WTC11 (cell line): ENCODE measurements around the gene IDH3B. TPM values are rescaled to one million over a fixed set of nuclear protein-coding genes. Genes with fewer than 3 reads are reported as not detected.

Experiments
- ATAC-seq: fragments of 200-7000 bp; cut with Tn5 transposase; 2 replicates; pipeline ENCODE4 v1.10.0; 2021; ENCODE audit warnings: mild to moderate bottlenecking, moderate library complexity
- CTCF ChIA-PET: fragments of 300-600 bp; sonication (Branson Sonifier 250); formaldehyde crosslinking; loops from one replicate; lab custom pipeline; 2021; ENCODE audit warnings: antibody characterized with exemption; lab: Charles Lee
- POLR2A ChIA-PET: fragments of 350-600 bp; sonication (Branson Sonifier 250); formaldehyde crosslinking; loops from one replicate; lab custom pipeline; 2021; ENCODE audit warnings: antibody characterized with exemption; lab: Charles Lee
- DNase-seq: peaks from one replicate; pipeline ENCODE4 v3.0.0; 2021; ENCODE audit warnings: low spot score
- H3K27ac Mint-ChIP-seq: 2 replicates; pipeline ENCODE4 v1.8.0; 2021; ENCODE audit warnings: mixed read lengths
- H3K27me3 Mint-ChIP-seq: 2 replicates; pipeline ENCODE4 v1.8.0; 2021; ENCODE audit warnings: low read depth, mild to moderate bottlenecking, moderate library complexity, mixed read lengths
- H3K36me3 Mint-ChIP-seq: 2 replicates; pipeline ENCODE4 v1.8.0; 2021; ENCODE audit warnings: mixed read lengths
- H3K4me1 Mint-ChIP-seq: 2 replicates; pipeline ENCODE4 v1.8.0; 2022; ENCODE audit warnings: mixed read lengths
- H3K4me3 Mint-ChIP-seq: 2 replicates; pipeline ENCODE4 v1.8.0; 2021; ENCODE audit warnings: mild to moderate bottlenecking, moderate library complexity, mixed read lengths
- H3K9me3 Mint-ChIP-seq: 2 replicates; pipeline ENCODE4 v1.8.0; 2021; ENCODE audit warnings: mixed read lengths
- CDX4 ChIP-seq: fragments of 250-450 bp; sonication (Bioruptor Pico); IDR thresholded peaks from 2 replicates; pipeline ENCODE4 v1.9.0; 2021; ENCODE audit warnings: moderate library complexity, mild to moderate bottlenecking, inconsistent platforms, borderline replicate concordance
- E2F1 ChIP-seq: sonication (generic); formaldehyde crosslinking; IDR thresholded peaks from 2 replicates; pipeline ENCODE4 v1.8.0; 2022; ENCODE audit warnings: mild to moderate bottlenecking, missing genetic modification reagents
- ELF4 ChIP-seq: sonication (generic); formaldehyde crosslinking; IDR thresholded peaks from 2 replicates; pipeline ENCODE4 v1.8.1; 2022; ENCODE audit warnings: low read depth, mild to moderate bottlenecking, moderate library complexity, missing genetic modification reagents
- EMX1 ChIP-seq: fragments of 250-450 bp; sonication (Bioruptor Pico); IDR thresholded peaks from 2 replicates; pipeline ENCODE4 v1.8.0; 2021; ENCODE audit warnings: mild to moderate bottlenecking
- ETV6 ChIP-seq: sonication (generic); formaldehyde crosslinking; IDR thresholded peaks from 2 replicates; pipeline ENCODE4 v1.8.1; 2022; ENCODE audit warnings: mild to moderate bottlenecking, missing genetic modification reagents
- FOXK1 ChIP-seq: sonication (generic); formaldehyde crosslinking; IDR thresholded peaks from 2 replicates; pipeline ENCODE4 v1.8.0; 2022; ENCODE audit warnings: mild to moderate bottlenecking, moderate library complexity, missing genetic modification reagents
- FOXP4 ChIP-seq: sonication (generic); formaldehyde crosslinking; IDR thresholded peaks from 2 replicates; pipeline ENCODE4 v1.8.0; 2022; ENCODE audit warnings: mild to moderate bottlenecking, missing genetic modification reagents
- GABPB1 ChIP-seq: sonication (generic); formaldehyde crosslinking; IDR thresholded peaks from 2 replicates; pipeline ENCODE4 v1.8.1; 2023; ENCODE audit warnings: mild to moderate bottlenecking, missing genetic modification reagents
- GTF2I ChIP-seq: fragments of 250-450 bp; sonication (Bioruptor Pico); conservative IDR thresholded peaks from 2 replicates; pipeline ENCODE4 v1.4.0; 2021; ENCODE audit warnings: mild to moderate bottlenecking
- HMGA2 ChIP-seq: fragments of 250-450 bp; sonication (Bioruptor Pico); IDR thresholded peaks from 2 replicates; pipeline ENCODE4 v1.4.0; 2021; ENCODE audit warnings: mild to moderate bottlenecking, moderate library complexity
- JAZF1 ChIP-seq: fragments of 250-450 bp; sonication (Bioruptor Pico); IDR thresholded peaks from 2 replicates; pipeline ENCODE4 v1.9.0; 2021; ENCODE audit warnings: moderate library complexity, mild to moderate bottlenecking, inconsistent platforms
- JUN ChIP-seq: sonication (generic); formaldehyde crosslinking; IDR thresholded peaks from 2 replicates; pipeline ENCODE4 v1.8.0; 2023; ENCODE audit warnings: mild to moderate bottlenecking, missing genetic modification reagents
- KAT7 ChIP-seq: sonication (generic); formaldehyde crosslinking; IDR thresholded peaks from 2 replicates; pipeline ENCODE4 v1.8.1; 2023; ENCODE audit warnings: missing genetic modification reagents, mild to moderate bottlenecking, borderline replicate concordance
- MLX ChIP-seq: sonication (generic); formaldehyde crosslinking; IDR thresholded peaks from 2 replicates; pipeline ENCODE4 v1.8.1; 2023; ENCODE audit warnings: mild to moderate bottlenecking, missing genetic modification reagents, moderate library complexity
- MYBL2 ChIP-seq: sonication (generic); formaldehyde crosslinking; IDR thresholded peaks from 2 replicates; pipeline ENCODE4 v1.8.1; 2023; ENCODE audit warnings: mild to moderate bottlenecking, moderate library complexity, missing genetic modification reagents
- SMAD3 ChIP-seq: sonication (generic); formaldehyde crosslinking; IDR thresholded peaks from 2 replicates; pipeline ENCODE4 v1.8.0; 2022; ENCODE audit warnings: missing genetic modification reagents, mild to moderate bottlenecking, borderline replicate concordance
- SMAD4 ChIP-seq: sonication (generic); formaldehyde crosslinking; IDR thresholded peaks from 2 replicates; pipeline ENCODE4 v1.8.0; 2022; ENCODE audit warnings: mild to moderate bottlenecking, missing genetic modification reagents
- ZBTB21 ChIP-seq: sonication (generic); formaldehyde crosslinking; IDR thresholded peaks from 2 replicates; pipeline ENCODE4 v1.8.1; 2023; ENCODE audit warnings: mild to moderate bottlenecking, missing genetic modification reagents, borderline replicate concordance
- ZNF121 ChIP-seq: sonication (generic); formaldehyde crosslinking; IDR thresholded peaks from 2 replicates; pipeline ENCODE4 v1.8.0; 2023; ENCODE audit warnings: missing genetic modification reagents
- ZNF219 ChIP-seq: sonication (generic); formaldehyde crosslinking; IDR thresholded peaks from 2 replicates; pipeline ENCODE4 v1.8.0; 2023; ENCODE audit warnings: missing genetic modification reagents, mild to moderate bottlenecking, borderline replicate concordance
- ZNF263 ChIP-seq: sonication (generic); formaldehyde crosslinking; IDR thresholded peaks from 2 replicates; pipeline ENCODE4 v1.8.1; 2022; ENCODE audit warnings: low read depth, mild to moderate bottlenecking, moderate library complexity, missing genetic modification reagents
- ZNF281 ChIP-seq: sonication (generic); formaldehyde crosslinking; IDR thresholded peaks from 2 replicates; pipeline ENCODE4 v1.8.0; 2023; ENCODE audit warnings: mild to moderate bottlenecking, missing genetic modification reagents
- ZNF423 ChIP-seq: fragments of 250-450 bp; sonication (Bioruptor Pico); IDR thresholded peaks from 2 replicates; pipeline ENCODE4 v2.1.2; 2022; ENCODE audit warnings: mild to moderate bottlenecking, moderate library complexity
- total RNA-seq: library from RNA; stranded (reverse); gene quantifications from 3 replicates; pipeline ENCODE4 v1.2.3, GENCODE V29; 2021

IDH3B gene
- total RNA-seq, 1 experiment from 2014 or later: 136 TPM

GRCh38 chr20:2694008-2694471, 30.0 kb upstream of the IDH3B start:
- Mint-ChIP-seq H3K4me3 (peak overlapping the region; percentile 44), H3K36me3 (peaks cover 5% of the 10 kb centered on the region), H3K27ac (no peak overlapping the region), H3K27me3 (peaks cover 86% of the 10 kb centered on the region), H3K9me3 (no peaks in the 10 kb centered on the region), H3K4me1 (peaks cover 25% of the 10 kb centered on the region)
- ChIA-PET CTCF (interaction anchor here (1.2 to 2.8 kb wide), 8 partner anchors 8 to 158 kb away, joined by 4 to 14 read pairs (median 7); no protein-coding TSS in a partner anchor), POLR2A (interaction anchor here (0.5 to 1.0 kb wide), 2 partner anchors 41 to 88 kb away, joined by 4 to 5 read pairs; partner anchors contain the start of gene NOP56)
- ATAC-seq (peak; percentile 17), DNase-seq (no peak)
- TF ChIP-seq MYBL2 (CRISPR knock-in tag): no peak

GRCh38 chr20:2693286-2694007, 29.4 kb upstream of the IDH3B start:
- H3K27ac Mint-ChIP-seq: no peak overlapping the region
- H3K4me3 Mint-ChIP-seq: peak overlapping the region; percentile 44
- peaks cover 27% of the 10 kb centered on the region for H3K4me1 Mint-ChIP-seq
- H3K9me3 Mint-ChIP-seq: no peaks in the 10 kb centered on the region
- no peak for TF ChIP-seq ETV6
- TF ChIP-seq JUN (CRISPR knock-in tag): no peak
- TF ChIP-seq ELF4: no peak
- TF ChIP-seq EMX1 (CRISPR knock-in tag): no peak
- TF ChIP-seq GTF2I (CRISPR knock-in tag): no peak
- no peak for TF ChIP-seq E2F1 (CRISPR knock-in tag)
- no peak for TF ChIP-seq ZNF219 (CRISPR knock-in tag)
- CTCF ChIA-PET: interaction anchor here (1.2 to 2.8 kb wide), 8 partner anchors 8 to 159 kb away, joined by 4 to 14 read pairs (median 7); no protein-coding TSS in a partner anchor
- ATAC-seq (peak; percentile 60), DNase-seq (peak; percentile 46)
- POLR2A ChIA-PET: interaction anchor here (0.5 to 1.0 kb wide), 2 partner anchors 41 to 89 kb away, joined by 4 to 5 read pairs; partner anchors contain the start of gene NOP56
- peaks cover 5% of the 10 kb centered on the region for H3K36me3 Mint-ChIP-seq
- H3K27me3 Mint-ChIP-seq: peaks cover 86% of the 10 kb centered on the region

GRCh38 chr20:2692886-2693285, 28.9 kb upstream of the IDH3B start:
- DNase-seq (no peak), ATAC-seq (no peak)
- H3K4me1 Mint-ChIP-seq: peaks cover 32% of the 10 kb centered on the region
- peaks cover 88% of the 10 kb centered on the region for H3K27me3 Mint-ChIP-seq
- H3K36me3 Mint-ChIP-seq: peaks cover 5% of the 10 kb centered on the region
- ChIA-PET POLR2A (no interaction called here), CTCF (interaction anchor here (0.6 to 2.8 kb wide), 8 partner anchors 9 to 159 kb away, joined by 4 to 14 read pairs (median 7); no protein-coding TSS in a partner anchor)
- H3K4me3 Mint-ChIP-seq: no peak overlapping the region
- no peak overlapping the region for H3K27ac Mint-ChIP-seq
- no peaks in the 10 kb centered on the region for H3K9me3 Mint-ChIP-seq
- TF ChIP-seq EMX1 (CRISPR knock-in tag) (no peak), MLX (CRISPR knock-in tag) (no peak), FOXK1 (CRISPR knock-in tag) (no peak), HMGA2 (CRISPR knock-in tag) (no peak), ZNF121 (CRISPR knock-in tag) (no peak), JAZF1 (CRISPR knock-in tag) (no peak), SMAD3 (CRISPR knock-in tag) (no peak), SMAD4 (CRISPR knock-in tag) (no peak), ZBTB21 (no peak), CDX4 (CRISPR knock-in tag) (no peak), FOXP4 (CRISPR knock-in tag) (no peak), GABPB1 (CRISPR knock-in tag) (no peak), ZNF423 (CRISPR knock-in tag) (no peak), E2F1 (CRISPR knock-in tag) (no peak), ZNF281 (CRISPR knock-in tag) (no peak), KAT7 (CRISPR knock-in tag) (no peak), ZNF263 (CRISPR knock-in tag) (no peak)
